ENCODE measurements around the gene SMARCC1.

Gene SMARCC1

GRCh38 chr3:47590216-47590615 lies 191.5 kb downstream of the SMARCC1 start:
- DNase-seq (ENCODE audit: low read depth), result no peak
- no peak overlapping the region for H3K4me3 ChIP-seq (ENCODE audit: low read depth, low read length)
- TF ChIP-seq POLR2A (IDR thresholded peaks at IDR 0.05; ENCODE audit: extremely low read depth, insufficient read length) (no peak), CTCF (IDR thresholded peaks at IDR 0.05; ENCODE audit: low read depth, low read length) (no peak), MYC (IDR thresholded peaks at IDR 0.05; ENCODE audit: low read depth, low read length) (no peak), MAX (IDR thresholded peaks at IDR 0.05; ENCODE audit: low read depth, low read length) (no peak)

- TF ChIP-seq MYC (IDR thresholded peaks at IDR 0.05; ENCODE audit: low read depth, low read length), result no peak
- TF ChIP-seq MAX (IDR thresholded peaks at IDR 0.05; ENCODE audit: low read depth, low read length), result no peak
- TF ChIP-seq CTCF (IDR thresholded peaks at IDR 0.05; ENCODE audit: low read depth, low read length), result no peak
- no peak for TF ChIP-seq POLR2A (IDR thresholded peaks at IDR 0.05; ENCODE audit: extremely low read depth, insufficient read length)
- DNase-seq (ENCODE audit: low read depth), result no peak
- H3K4me3 ChIP-seq (ENCODE audit: low read depth, low read length), result no peak overlapping the region
These were observed 193.1 kb downstream of the SMARCC1 start for GRCh38 chr3:47588587-47588986.

- no peak overlapping the region for H3K4me3 ChIP-seq (ENCODE audit: low read depth, low read length)
- DNase-seq (ENCODE audit: low read depth), result no peak
These were observed 193.6 kb downstream of the SMARCC1 start for GRCh38 chr3:47588053-47588452.

GRCh38 chr3:47586746-47587145 lies 194.9 kb downstream of the SMARCC1 start:
- TF ChIP-seq MYC (IDR thresholded peaks at IDR 0.05; ENCODE audit: low read depth, low read length) (no peak), MAX (IDR thresholded peaks at IDR 0.05; ENCODE audit: low read depth, low read length) (no peak), POLR2A (IDR thresholded peaks at IDR 0.05; ENCODE audit: extremely low read depth, insufficient read length) (no peak), CTCF (IDR thresholded peaks at IDR 0.05; ENCODE audit: low read depth, low read length) (no peak)
- DNase-seq (ENCODE audit: low read depth), result no peak

More at GRCh38 chr3:47588053-47588452, 193.6 kb downstream of the SMARCC1 start:
- TF ChIP-seq MYC (IDR thresholded peaks at IDR 0.05; ENCODE audit: low read depth, low read length) (no peak), MAX (IDR thresholded peaks at IDR 0.05; ENCODE audit: low read depth, low read length) (no peak), POLR2A (IDR thresholded peaks at IDR 0.05; ENCODE audit: extremely low read depth, insufficient read length) (no peak), CTCF (IDR thresholded peaks at IDR 0.05; ENCODE audit: low read depth, low read length) (no peak)

GRCh38 chr3:47583320-47584075 lies 198.2 kb downstream of the SMARCC1 start:
- TF ChIP-seq MAX (IDR thresholded peaks at IDR 0.05; ENCODE audit: low read depth, low read length) (no peak), CTCF (IDR thresholded peaks at IDR 0.05; ENCODE audit: low read depth, low read length) (no peak), POLR2A (IDR thresholded peaks at IDR 0.05; ENCODE audit: extremely low read depth, insufficient read length) (no peak), MYC (IDR thresholded peaks at IDR 0.05; ENCODE audit: low read depth, low read length) (no peak)
- DNase-seq (ENCODE audit: low read depth), result no peak
- H3K4me3 ChIP-seq (ENCODE audit: low read depth, low read length), result no peak overlapping the region

More at GRCh38 chr3:47586746-47587145, 194.9 kb downstream of the SMARCC1 start:
- no peak overlapping the region for H3K4me3 ChIP-seq (ENCODE audit: low read depth, low read length)
